Natural killer cell (primary cell): ENCODE data around the gene CCR9. TPM values are rescaled to one million over a fixed set of nuclear protein-coding genes. Genes with fewer than 3 reads are reported as not detected.
A peak's percentile ranks its signal among the peaks of the same experiment; 100 is the strongest.

Experiments
- ATAC-seq, 3 donors: fragments of 150-1000 bp in 2 of 3; fragments of 200-7000 bp in 1 of 3; cut with Tn5 transposase; 1 replicate in 1 of 3; 2 replicates in 2 of 3; pipeline ENCODE4 v1.10.0; 2021; ENCODE audit warnings: mild to moderate bottlenecking in 2 of 3, moderate library complexity in 2 of 3
- DNase-seq, 2 donors: peaks; one replicate each; pipeline versions ENCODE4 v3.0.0 to v3.0.0-alpha.2; 2013 to 2021; ENCODE audit warnings: mixed read lengths in 1 of 2
- H3K27ac ChIP-seq: one replicate; pipeline ENCODE4 v1.5.1; 2013; ENCODE audit warnings: mild to moderate bottlenecking, low read length
- H3K27me3 ChIP-seq: one replicate; pipeline ENCODE4 v1.6.1; 2013; ENCODE audit warnings: low read length; ENCODE audit not compliant: control insufficient read depth, insufficient read depth
- H3K36me3 ChIP-seq: one replicate; pipeline ENCODE4 v1.6.1; 2013; ENCODE audit warnings: low read length; ENCODE audit not compliant: control insufficient read depth, insufficient read depth
- H3K4me1 ChIP-seq: one replicate; pipeline ENCODE4 v1.6.1; 2013; ENCODE audit warnings: low read length; ENCODE audit not compliant: control insufficient read depth, insufficient read depth
- H3K4me3 ChIP-seq: one replicate; pipeline ENCODE4 v1.5.1; 2013; ENCODE audit warnings: low read length
- H3K9me3 ChIP-seq: one replicate; pipeline ENCODE4 v1.6.1; 2013; ENCODE audit warnings: low read length; ENCODE audit not compliant: control insufficient read depth, insufficient read depth
- H3K27ac Mint-ChIP-seq, 2 donors: one replicate each; pipeline ENCODE4 v1.8.0; 2022; ENCODE audit warnings: mild to moderate bottlenecking in 2 of 2, mixed read lengths in 2 of 2, moderate library complexity in 1 of 2
- H3K27me3 Mint-ChIP-seq, 2 donors: one replicate each; pipeline ENCODE4 v1.8.0; 2022; ENCODE audit warnings: low read depth in 2 of 2, mixed read lengths in 2 of 2
- H3K36me3 Mint-ChIP-seq: one replicate; pipeline ENCODE4 v1.8.0; 2022; ENCODE audit warnings: mixed read lengths
- H3K4me1 Mint-ChIP-seq, 2 donors: one replicate each; pipeline ENCODE4 v1.8.0; 2022; ENCODE audit warnings: mixed read lengths in 2 of 2
- H3K4me3 Mint-ChIP-seq: one replicate; pipeline ENCODE4 v1.8.0; 2022; ENCODE audit warnings: mild to moderate bottlenecking, moderate library complexity, mixed read lengths
- H3K9me3 Mint-ChIP-seq, 2 donors: one replicate each; pipeline ENCODE4 v1.8.0; 2022; ENCODE audit warnings: mixed read lengths in 2 of 2
- WGBS: methylation state at CpG from one replicate; pipeline ENCODE4 v1.1.7; 2013; ENCODE audit warnings: missing lambda C conversion rate; ENCODE audit not compliant: insufficient coverage; 5-methylcytosine and 5-hydroxymethylcytosine counted together
- intact Hi-C: fragments of 100-400 bp; cut with micrococcal nuclease; formaldehyde crosslinking; loops from one replicate; pipeline ENCODE4 v1.14.2; 2022
- total RNA-seq, 4 donors: library from RNA; stranded (reverse); fragments of 120-200 nt in 1 of 4; gene quantifications; one replicate each; pipeline versions ENCODE4 v1.2.3 to v1.2.4, GENCODE V29; 2013 to 2022
- TF ChIP-seq, protein P1 (sequence below): fragments of 200-600 bp; IDR thresholded peaks from one replicate; pipeline ENCODE4 v1.8.0; 2022; ENCODE audit warnings: antibody characterized with exemption

Gene CCR9
- total RNA-seq: under 1 TPM in 1 of 3 donors, not detected in 2; 0.27 TPM
- total RNA-seq (2013): 2.6 TPM

DNA sequence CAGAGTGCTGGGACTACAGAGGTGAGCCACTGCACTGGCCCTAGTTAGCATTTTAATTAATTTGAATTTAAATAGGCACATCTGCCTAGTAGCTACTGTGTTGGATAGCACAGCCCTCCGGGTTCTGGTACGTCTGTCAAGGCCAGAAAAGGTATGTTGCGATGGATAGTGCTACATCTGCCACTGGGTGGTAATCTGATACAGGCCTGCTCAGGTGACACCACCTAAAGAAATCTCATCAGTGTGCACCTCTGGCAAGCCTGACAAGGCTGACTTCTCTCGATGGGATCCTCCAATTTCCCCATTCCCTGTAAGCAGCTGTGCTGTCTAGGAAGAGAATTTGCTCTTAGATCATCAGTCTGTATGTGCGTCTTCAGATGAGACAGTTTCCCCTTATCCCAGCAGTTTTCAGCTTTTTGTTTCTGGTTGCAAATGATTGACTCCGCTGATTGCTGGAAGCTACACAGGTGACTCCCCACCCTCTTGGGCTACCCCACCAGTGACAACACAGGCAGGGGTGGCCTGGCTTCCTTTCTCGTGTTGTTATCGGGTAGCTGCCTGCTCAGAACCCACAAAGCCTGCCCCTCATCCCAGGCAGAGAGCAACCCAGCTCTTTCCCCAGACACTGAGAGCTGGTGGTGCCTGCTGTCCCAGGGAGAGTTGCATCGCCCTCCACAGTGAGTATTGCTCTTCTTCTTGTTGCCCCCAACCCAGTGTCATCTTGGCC, at the start of gene CCR9:
Gene CCR9, plus strand, starts transcription at position 565 of the 727 bp plus-strand sequence. CDS start 8,391 bp downstream, outside the sequence.
- H3K9me3 ChIP-seq: no peaks in the 10 kb centered on the region
- H3K27ac Mint-ChIP-seq: no peak within 1 kb of the TSS
- no peak within 1 kb of the TSS for H3K4me3 Mint-ChIP-seq
- peaks cover 17 to 27% of the 10 kb centered on the region in 2 donors for H3K4me1 Mint-ChIP-seq
- no peak within 1 kb of the TSS for H3K27ac ChIP-seq
- H3K27me3 Mint-ChIP-seq: peaks cover 6 to 35% of the 10 kb centered on the region in 2 donors
- DNase-seq: peak in 1 of 2 donors; percentile 28
- H3K27me3 ChIP-seq: peaks cover 13% of the 10 kb centered on the region
- TF ChIP-seq, protein P1, sequence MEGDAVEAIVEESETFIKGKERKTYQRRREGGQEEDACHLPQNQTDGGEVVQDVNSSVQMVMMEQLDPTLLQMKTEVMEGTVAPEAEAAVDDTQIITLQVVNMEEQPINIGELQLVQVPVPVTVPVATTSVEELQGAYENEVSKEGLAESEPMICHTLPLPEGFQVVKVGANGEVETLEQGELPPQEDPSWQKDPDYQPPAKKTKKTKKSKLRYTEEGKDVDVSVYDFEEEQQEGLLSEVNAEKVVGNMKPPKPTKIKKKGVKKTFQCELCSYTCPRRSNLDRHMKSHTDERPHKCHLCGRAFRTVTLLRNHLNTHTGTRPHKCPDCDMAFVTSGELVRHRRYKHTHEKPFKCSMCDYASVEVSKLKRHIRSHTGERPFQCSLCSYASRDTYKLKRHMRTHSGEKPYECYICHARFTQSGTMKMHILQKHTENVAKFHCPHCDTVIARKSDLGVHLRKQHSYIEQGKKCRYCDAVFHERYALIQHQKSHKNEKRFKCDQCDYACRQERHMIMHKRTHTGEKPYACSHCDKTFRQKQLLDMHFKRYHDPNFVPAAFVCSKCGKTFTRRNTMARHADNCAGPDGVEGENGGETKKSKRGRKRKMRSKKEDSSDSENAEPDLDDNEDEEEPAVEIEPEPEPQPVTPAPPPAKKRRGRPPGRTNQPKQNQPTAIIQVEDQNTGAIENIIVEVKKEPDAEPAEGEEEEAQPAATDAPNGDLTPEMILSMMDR: no peak
- H3K4me1 ChIP-seq: peaks cover 10% of the 10 kb centered on the region
- intact Hi-C loops: no loop called here
- 86% methylated on average over 9 of the region's 9 CpGs for WGBS
- H3K36me3 Mint-ChIP-seq: no peaks in the 10 kb centered on the region
- H3K4me3 ChIP-seq: no peak within 1 kb of the TSS
- no peaks in the 10 kb centered on the region for H3K9me3 Mint-ChIP-seq
- no peaks in the 10 kb centered on the region for H3K36me3 ChIP-seq
- ATAC-seq: no peak

DNA sequence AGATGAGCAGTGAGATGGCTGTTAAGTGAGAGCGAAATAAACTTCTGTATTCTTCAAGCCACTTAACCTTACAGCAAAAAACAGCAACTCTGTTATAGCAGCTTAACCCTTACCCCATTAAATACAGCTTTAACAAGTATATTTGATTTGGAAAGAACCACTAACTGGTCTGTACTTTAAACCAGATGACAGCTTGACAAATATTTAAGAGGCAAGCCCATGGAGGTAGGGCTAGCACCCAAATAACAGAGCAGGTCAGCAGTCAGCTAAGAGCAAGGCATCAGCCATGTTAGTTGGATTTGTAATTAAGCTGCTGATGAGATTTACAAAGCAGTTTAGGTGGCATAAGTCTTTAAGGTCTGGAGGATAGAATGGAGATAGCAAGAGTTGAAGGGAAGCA, 47.9 kb upstream of the CCR9 start:
- 100% methylated on average over 1 of the region's 1 CpG for WGBS
- no peak for ATAC-seq
- H3K9me3 ChIP-seq: no peaks in the 10 kb centered on the region

GRCh38 chr3:45841420-45841756, 45.0 kb upstream of the CCR9 start:
- H3K4me1 ChIP-seq: peaks cover 15% of the 10 kb centered on the region
- TF ChIP-seq, protein P1: no peak
- intact Hi-C loops: loop anchor here (10.0 kb wide), 1 partner anchor 147 kb away; no protein-coding TSS in a partner anchor
- under 1% methylated on average over 15 of the region's 15 CpGs for whole genome bisulfite sequencing
- Mint-ChIP-seq H3K27me3 (no peaks in the 10 kb centered on the region), H3K27ac (peak overlapping the region; percentile 93 to 97), H3K9me3 (no peaks in the 10 kb centered on the region), H3K4me3 (peak overlapping the region; percentile 96), H3K36me3 (no peaks in the 10 kb centered on the region), H3K4me1 (peaks cover 22 to 38% of the 10 kb centered on the region in 2 donors)
- no peak for DNase-seq
- no peaks in the 10 kb centered on the region for H3K9me3 ChIP-seq
- ATAC-seq: peak; percentile 57 to 74 (median 57)
- no peaks in the 10 kb centered on the region for H3K27me3 ChIP-seq
- peak overlapping the region; percentile 77 for H3K4me3 ChIP-seq
- no peaks in the 10 kb centered on the region for H3K36me3 ChIP-seq
- peak overlapping the region; percentile 81 for H3K27ac ChIP-seq

More for the DNA sequence above, 47.9 kb upstream of the CCR9 start:
- Mint-ChIP-seq H3K4me3 (no peak overlapping the region), H3K27ac (no peak overlapping the region), H3K36me3 (no peaks in the 10 kb centered on the region), H3K4me1 (peaks cover 15 to 20% of the 10 kb centered on the region in 2 donors), H3K27me3 (no peaks in the 10 kb centered on the region), H3K9me3 (no peaks in the 10 kb centered on the region)
- H3K4me3 ChIP-seq: no peak overlapping the region
- TF ChIP-seq, protein P1: no peak
- H3K36me3 ChIP-seq: peaks cover 6% of the 10 kb centered on the region
- DNase-seq: no peak
- intact Hi-C loops: no loop called here
- no peaks in the 10 kb centered on the region for H3K27me3 ChIP-seq
- no peak overlapping the region for H3K27ac ChIP-seq
- peaks cover 15% of the 10 kb centered on the region for H3K4me1 ChIP-seq
